Lung (tissue), 12 donors: ENCODE data around the gene ATXN1. TPM values are rescaled to one million over a fixed set of nuclear protein-coding genes. Genes with fewer than 3 reads are reported as not detected.

ENCODE experiments used
- ATAC-seq: fragments of 200-7000 bp; cut with Tn5 transposase; one replicate; pipeline ENCODE4 v1.9.1; 2020; ENCODE audit warnings: moderate number of reproducible peaks; ENCODE audit not compliant: insufficient read depth, low FRiP score
- DNase-seq, 3 donors: peaks; one replicate each; pipeline ENCODE4 v3.0.0-alpha.2; 2013 to 2017
- H3K27ac ChIP-seq, 2 donors: one replicate each; pipeline ENCODE4 v1.5.1; 2013; ENCODE audit warnings: mild to moderate bottlenecking in 2 of 2, moderate library complexity in 2 of 2, control low read depth in 1 of 2, inconsistent platforms in 1 of 2, low read depth in 1 of 2, low read length in 1 of 2
- H3K27me3 ChIP-seq, 3 donors: one replicate each; pipeline ENCODE4 v1.5.1; 2013; ENCODE audit warnings: low read length in 2 of 3; ENCODE audit not compliant: control insufficient read depth in 3 of 3, insufficient read depth in 3 of 3
- H3K36me3 ChIP-seq, 4 donors: one replicate each; pipeline ENCODE4 v1.5.1; 2013; ENCODE audit warnings: low read length in 4 of 4, mild to moderate bottlenecking in 1 of 4, moderate library complexity in 1 of 4; ENCODE audit not compliant: control insufficient read depth in 4 of 4, insufficient read depth in 4 of 4
- H3K4me1 ChIP-seq, 5 donors: one replicate each; pipeline ENCODE4 v1.5.1; 2013; ENCODE audit warnings: low read length in 5 of 5, mild to moderate bottlenecking in 2 of 5, moderate library complexity in 1 of 5; ENCODE audit not compliant: control insufficient read depth in 5 of 5, insufficient read depth in 5 of 5
- H3K4me3 ChIP-seq: one replicate; pipeline ENCODE4 v1.5.1; 2013; ENCODE audit warnings: mild to moderate bottlenecking, control low read depth, moderate library complexity
- H3K9ac ChIP-seq, 2 donors: one replicate each; pipeline ENCODE4 v1.5.1; 2013; ENCODE audit warnings: low read length in 2 of 2, control low read depth in 1 of 2; ENCODE audit not compliant: insufficient read depth in 1 of 2
- H3K9me3 ChIP-seq, 4 donors: one replicate each; pipeline ENCODE4 v1.5.1; 2013; ENCODE audit warnings: low read length in 3 of 4, mild to moderate bottlenecking in 1 of 4, moderate library complexity in 1 of 4; ENCODE audit not compliant: control insufficient read depth in 4 of 4, insufficient read depth in 3 of 4
- WGBS, 2 donors: extraction: QIAGEN DNeasy Blood & Tissue Kit; methylation state at CpG; one replicate each; pipeline ENCODE4 v1.1.7; 2013; 5-methylcytosine and 5-hydroxymethylcytosine counted together
- polyA plus RNA-seq, 2 donors: library from polyadenylated mRNA; stranded (reverse); fragments of 200-250 nt; gene quantifications; one replicate each; pipeline ENCODE4 v1.2.1, GENCODE V29; 2013
- total RNA-seq, 2 donors: library from RNA; depleted of rRNA in 1 of 2; stranded (reverse); fragments of >200 nt in 1 of 2; gene quantifications; one replicate each; pipeline ENCODE4 v1.2.1, GENCODE V29; 2014 to 2021
- TF ChIP-seq, protein P1 (sequence below): IDR thresholded peaks from 2 replicates; pipeline ENCODE4 v1.5.1; 2012; ENCODE audit warnings: mild to moderate bottlenecking; ENCODE audit errors: control extremely low read depth, extremely low read depth
- donor health status: control.
- donor health status: control.
- donor health status: Bipolar disorder and iron deficiency.
- donor health status: healthy.
- donor health status: DM: yes; HTN: yes; CAD: no.

The ATXN1 gene
- total and polyA plus RNA-seq, 4 donors, result 9.7 to 108 (median 34.9) TPM

DNA sequence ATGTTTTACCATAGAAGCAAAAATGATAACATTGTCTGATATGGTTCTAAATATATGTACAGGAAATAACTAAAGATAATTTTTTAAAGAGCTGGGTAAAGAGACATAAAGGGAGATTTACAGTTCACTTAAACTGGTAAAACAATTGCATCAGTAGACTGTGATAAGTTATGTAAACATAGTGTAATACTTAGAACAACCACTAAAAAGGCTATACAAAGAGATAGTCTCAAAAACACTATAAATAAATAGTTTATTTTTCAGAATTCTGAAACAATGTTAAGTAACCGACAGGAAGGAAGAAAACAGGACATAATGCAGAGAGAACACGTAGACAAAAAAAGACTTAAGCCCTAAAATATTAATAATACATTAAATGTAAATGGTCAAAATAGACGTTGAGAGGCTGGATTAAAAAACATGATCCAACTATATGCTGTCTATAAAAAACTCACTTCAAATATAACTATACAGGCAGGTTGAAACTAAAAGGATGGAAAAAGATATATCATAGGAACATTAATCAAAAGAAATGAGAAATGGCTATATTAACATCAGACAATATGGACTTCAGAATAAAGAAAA is 32.7 kb upstream of the ATXN1 start:
- no peaks in the 10 kb centered on the region for H3K36me3 ChIP-seq
- no peak overlapping the region for H3K4me3 ChIP-seq
- no peaks in the 10 kb centered on the region for H3K4me1 ChIP-seq
- no peak for ATAC-seq
- WGBS, 2 donors, result 72 to 80% methylated on average over 3 of the region's 3 CpGs
- H3K27me3 ChIP-seq, result no peaks in the 10 kb centered on the region
- no peak overlapping the region for H3K9ac ChIP-seq
- H3K27ac ChIP-seq, result no peak overlapping the region
- peaks cover 0 to 7% (median 0%) of the 10 kb centered on the region in 4 donors for H3K9me3 ChIP-seq
- DNase-seq, result no peak
- TF ChIP-seq, protein P1, sequence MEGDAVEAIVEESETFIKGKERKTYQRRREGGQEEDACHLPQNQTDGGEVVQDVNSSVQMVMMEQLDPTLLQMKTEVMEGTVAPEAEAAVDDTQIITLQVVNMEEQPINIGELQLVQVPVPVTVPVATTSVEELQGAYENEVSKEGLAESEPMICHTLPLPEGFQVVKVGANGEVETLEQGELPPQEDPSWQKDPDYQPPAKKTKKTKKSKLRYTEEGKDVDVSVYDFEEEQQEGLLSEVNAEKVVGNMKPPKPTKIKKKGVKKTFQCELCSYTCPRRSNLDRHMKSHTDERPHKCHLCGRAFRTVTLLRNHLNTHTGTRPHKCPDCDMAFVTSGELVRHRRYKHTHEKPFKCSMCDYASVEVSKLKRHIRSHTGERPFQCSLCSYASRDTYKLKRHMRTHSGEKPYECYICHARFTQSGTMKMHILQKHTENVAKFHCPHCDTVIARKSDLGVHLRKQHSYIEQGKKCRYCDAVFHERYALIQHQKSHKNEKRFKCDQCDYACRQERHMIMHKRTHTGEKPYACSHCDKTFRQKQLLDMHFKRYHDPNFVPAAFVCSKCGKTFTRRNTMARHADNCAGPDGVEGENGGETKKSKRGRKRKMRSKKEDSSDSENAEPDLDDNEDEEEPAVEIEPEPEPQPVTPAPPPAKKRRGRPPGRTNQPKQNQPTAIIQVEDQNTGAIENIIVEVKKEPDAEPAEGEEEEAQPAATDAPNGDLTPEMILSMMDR, result no peak

DNA sequence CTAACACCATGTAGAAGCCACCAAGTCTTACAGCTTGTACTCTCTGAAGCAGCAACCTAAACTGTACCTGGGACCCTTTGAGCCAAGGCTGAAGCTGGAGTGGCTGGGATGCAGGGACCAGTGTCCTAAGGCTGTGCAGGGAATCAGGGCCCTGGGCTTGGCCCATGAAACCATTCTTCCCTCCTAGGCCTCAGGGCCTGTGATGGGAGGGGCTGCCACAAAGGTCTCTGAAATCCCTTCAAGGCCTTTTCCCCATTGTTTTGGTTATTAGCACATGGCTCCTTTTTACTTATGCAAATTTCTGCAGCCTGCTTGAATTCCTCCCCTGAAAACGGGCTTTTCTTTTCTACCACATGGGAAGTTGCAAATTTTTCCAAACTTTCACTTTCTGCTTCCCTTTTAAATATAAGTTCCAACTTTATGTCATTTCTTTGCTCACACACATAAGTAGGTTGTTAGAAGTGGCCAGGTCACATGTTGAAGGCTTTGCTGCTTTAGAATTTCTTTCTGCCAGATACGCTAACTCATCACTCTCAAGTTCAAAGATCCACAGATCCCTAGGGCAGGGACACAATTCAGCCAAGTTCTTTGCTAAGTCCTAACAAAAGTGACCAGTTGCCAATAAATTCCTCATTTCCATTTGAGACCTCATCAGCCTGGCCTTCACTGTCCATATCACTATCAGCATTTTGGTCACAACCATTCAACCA is 28.2 kb upstream of the ATXN1 start:
- TF ChIP-seq, protein P1, result no peak

DNA sequence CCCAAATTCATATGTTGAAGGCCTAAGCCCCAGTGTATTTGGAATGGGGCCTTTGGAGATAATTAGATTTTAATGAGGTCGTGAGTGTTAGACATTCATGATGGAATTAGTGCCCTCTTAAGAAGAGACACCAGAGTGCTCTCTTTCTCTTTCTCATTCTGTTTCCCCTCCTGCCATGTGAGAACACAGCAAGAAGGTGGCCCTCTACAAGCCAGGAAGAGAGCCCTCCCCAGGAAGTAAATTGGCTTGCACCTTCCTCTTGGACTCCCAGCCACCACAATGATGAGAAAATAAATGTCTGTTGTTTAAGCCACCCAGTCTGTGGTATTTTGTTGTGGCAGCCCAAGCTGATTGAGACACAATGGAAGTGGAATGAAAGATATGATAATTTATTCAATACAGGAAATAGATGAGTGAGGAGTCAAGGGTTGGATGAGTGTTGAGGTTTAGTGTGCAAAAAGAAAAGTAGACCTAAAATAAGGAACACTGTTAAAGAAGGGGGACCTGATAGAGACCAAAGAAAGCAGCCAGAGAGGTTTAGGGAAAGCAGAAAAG is 25.9 kb upstream of the ATXN1 start:
- Histone ChIP-seq H3K4me1 (no peaks in the 10 kb centered on the region), H3K9me3 (peaks cover 0 to 7% (median 0%) of the 10 kb centered on the region in 4 donors), H3K36me3 (no peaks in the 10 kb centered on the region), H3K27me3 (no peaks in the 10 kb centered on the region), H3K27ac (no peak overlapping the region), H3K4me3 (no peak overlapping the region), H3K9ac (no peak overlapping the region)
- 69 to 88% methylated on average over 1 of the region's 1 CpG for WGBS, 2 donors
- ATAC-seq (no peak), DNase-seq (no peak)
- TF ChIP-seq, protein P1, result no peak

More for the DNA sequence above, 28.2 kb upstream of the ATXN1 start:
- ATAC-seq (no peak), DNase-seq (no peak)
- H3K27ac ChIP-seq, result no peak overlapping the region
- no peak overlapping the region for H3K9ac ChIP-seq
- 73 to 82% methylated on average over 2 of the region's 2 CpGs for WGBS, 2 donors
- no peaks in the 10 kb centered on the region for H3K4me1 ChIP-seq
- H3K9me3 ChIP-seq, result peaks cover 0 to 7% (median 0%) of the 10 kb centered on the region in 4 donors
- H3K27me3 ChIP-seq, result no peaks in the 10 kb centered on the region
- no peak overlapping the region for H3K4me3 ChIP-seq
- H3K36me3 ChIP-seq, result no peaks in the 10 kb centered on the region
